RCC 7860 (cell line): ENCODE measurements around the gene TOP2A.

Experiments used
- DNase-seq: peaks from one replicate; pipeline ENCODE4 v3.0.0-alpha.2; 2015; ENCODE audit warnings: low spot score
- FAIRE-seq: peaks from 2 replicates; lab custom pipeline; 2012; peaks lifted over from hg19 to GRCh38; lab: Jason Lieb, UNC

TOP2A gene

GRCh38 chr17:40417609-40418427 lies at the start of gene TOP2A:
TOP2A (minus strand) TSS chr17:40417896; CDS start chr17:40417791, 105 bp downstream.
- DNase-seq = peak; percentile 99

DNA sequence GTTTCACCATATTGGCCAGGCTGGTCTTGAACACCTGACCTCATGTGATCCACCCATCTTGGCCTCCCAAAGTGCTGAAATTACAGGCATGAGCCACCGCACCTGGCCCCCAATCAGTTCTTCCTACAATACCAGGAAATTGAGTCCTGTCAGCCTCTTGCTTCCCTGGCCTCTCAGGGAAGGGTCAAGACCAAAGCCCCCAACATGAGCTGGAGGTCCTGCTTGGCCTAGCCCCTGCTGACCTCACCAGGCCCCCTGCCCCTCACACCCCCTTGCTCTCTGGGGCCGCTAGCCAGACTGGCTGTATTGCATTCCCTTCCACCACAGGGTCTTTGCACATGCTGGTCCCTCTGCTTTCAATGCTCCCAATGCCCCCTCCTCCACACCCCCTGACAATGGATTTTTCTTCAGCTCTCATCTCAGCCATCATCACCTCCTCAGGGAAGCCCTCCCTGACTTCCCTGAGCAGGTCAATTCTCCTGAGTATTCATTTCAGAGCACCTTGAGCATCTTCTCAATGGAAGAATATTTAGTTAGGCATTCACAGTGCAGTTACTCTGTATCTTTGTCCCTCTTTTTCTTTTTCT lies 49.7 kb upstream of the TOP2A start:
- DNase-seq (no peak), FAIRE-seq (no peak)

More at GRCh38 chr17:40417609-40418427, at the start of gene TOP2A:
- FAIRE-seq = peak; percentile 95

DNA sequence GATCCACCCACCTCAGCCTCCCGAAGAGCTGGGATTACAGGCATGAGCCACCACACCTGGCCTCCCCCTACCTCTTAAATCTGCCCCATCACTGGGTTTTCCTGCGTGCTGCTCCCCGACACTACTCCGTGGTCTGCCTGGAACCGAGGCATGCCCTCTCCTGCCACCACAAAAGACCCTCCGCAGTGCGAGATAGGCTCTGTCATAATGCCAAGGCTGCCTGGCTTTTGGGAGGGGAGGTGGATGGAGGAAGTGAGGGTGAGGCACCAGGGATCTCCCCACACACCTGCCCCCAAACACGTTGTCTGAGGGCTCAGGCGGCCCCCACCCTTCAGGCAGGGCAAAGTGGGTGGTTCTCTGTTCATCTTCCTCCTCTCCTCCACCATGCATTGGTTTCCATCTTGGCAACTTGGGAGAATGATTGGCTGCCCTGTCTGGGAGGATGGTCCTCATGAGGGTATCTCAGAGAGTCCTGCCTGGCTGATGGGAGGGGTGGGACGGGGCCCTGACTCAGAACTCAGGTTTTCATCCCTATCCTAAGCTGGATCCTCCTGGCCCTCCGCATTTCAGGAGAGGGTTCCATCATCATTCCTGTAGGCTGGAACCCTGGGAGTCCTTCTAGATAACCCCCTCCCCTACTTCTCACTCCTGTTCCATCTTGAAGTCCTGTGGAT lies 48.7 kb upstream of the TOP2A start:
- DNase-seq = no peak
- no peak for FAIRE-seq

GRCh38 chr17:40464392-40464855 lies 46.7 kb upstream of the TOP2A start:
- FAIRE-seq (no peak), DNase-seq (no peak)

DNA sequence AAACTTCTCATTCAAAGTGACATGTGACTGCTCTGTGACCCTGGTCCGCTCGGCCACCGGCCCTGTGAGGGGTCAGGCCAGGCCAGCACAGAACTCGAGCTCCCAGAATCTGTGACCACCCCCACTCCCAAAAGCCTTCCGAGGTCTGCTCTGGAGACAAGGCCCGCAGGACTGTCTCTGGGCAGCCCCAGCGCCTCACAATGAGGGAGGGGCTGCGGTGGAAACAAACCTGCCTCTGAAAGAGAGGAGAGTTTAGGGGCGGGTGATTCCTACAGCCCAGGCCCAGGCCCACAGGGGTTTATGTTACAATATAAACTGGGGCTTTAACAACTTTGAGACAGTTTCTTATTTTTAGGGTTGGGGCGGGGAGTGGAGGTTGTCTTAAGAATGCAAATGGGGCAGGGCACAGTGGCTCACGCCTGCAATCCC lies 45.4 kb upstream of the TOP2A start:
- no peak for FAIRE-seq

DNA sequence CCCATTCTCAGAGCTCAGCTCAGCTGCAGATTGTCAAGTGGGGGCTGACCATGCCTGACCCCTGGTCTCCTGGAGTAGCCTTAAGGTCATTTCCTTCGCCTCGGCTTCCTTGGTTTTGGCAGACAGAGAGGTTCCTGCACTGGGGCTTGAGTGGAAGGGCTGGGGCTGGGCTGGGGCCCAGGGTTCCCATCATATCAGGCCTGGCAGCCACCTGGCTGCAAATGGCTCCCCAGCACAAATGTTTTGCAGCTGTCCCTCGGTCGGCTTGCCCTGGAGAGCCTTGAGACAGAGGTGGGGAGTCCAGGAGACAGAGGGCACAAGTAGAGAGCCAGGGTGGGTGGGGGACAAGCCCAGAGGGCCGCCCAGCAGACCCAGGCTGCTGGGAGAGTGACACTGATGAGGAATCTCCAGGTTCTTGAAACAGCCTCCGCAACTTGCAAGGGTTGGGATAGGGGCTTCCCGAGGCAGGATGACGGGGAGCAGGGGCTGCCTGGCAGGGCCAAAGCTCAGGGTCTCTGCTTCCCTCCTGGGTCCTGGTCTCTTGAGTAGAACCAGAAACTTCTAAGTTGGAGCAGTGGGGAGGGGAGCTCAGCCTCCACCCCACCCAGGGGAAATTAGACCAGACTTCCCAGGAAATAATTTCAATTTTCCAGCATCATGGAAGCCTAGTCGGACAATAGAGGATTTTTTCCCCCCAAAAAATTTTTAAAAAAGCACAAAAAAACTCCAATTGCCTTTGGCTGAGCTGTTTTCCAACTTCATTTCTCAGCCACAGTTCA lies 44.8 kb upstream of the TOP2A start:
- FAIRE-seq = no peak
- DNase-seq = no peak

More for the DNA sequence above, 45.4 kb upstream of the TOP2A start:
- no peak for DNase-seq

- DNase-seq = no peak
- no peak for FAIRE-seq
Measured at GRCh38 chr17:40461732-40462342, 44.1 kb upstream of the TOP2A start.

DNA sequence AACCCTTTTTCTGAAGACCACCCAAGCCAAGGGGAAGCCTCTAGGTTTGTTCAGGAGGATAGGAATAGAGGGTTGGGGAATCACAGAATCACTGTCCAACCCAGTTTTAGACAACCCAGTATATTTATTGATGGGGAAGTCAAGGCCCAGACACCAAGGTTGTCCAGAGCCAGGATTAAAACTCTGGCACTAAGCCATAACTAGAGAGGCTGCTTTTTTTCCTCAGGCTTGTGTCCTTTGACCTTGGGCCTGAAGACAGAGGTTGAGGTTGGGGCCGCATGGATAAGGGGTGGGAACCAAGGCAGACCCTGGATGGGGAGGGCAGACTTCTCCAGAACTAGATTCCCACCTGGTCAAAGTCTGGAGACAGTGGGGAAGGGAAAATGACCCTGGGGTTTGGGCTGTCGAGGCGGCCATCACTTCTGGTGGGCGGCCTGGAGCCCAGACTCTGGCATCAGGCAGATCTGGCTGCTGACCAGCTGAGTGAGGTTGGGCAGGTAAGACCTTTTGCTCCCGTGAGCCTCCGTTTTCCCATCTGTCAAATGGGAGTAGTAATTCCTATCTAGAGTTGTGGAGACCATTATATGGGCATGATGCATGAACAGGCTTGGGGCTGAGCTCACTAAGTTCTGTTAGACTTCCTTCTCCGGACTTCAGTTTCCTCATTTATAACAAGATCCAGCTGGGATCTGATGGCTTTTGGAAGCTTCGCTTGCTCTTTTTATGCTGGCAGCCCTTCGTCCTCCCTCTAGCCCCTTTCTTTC lies 43.5 kb upstream of the TOP2A start:
- no peak for FAIRE-seq
- no peak for DNase-seq

DNA sequence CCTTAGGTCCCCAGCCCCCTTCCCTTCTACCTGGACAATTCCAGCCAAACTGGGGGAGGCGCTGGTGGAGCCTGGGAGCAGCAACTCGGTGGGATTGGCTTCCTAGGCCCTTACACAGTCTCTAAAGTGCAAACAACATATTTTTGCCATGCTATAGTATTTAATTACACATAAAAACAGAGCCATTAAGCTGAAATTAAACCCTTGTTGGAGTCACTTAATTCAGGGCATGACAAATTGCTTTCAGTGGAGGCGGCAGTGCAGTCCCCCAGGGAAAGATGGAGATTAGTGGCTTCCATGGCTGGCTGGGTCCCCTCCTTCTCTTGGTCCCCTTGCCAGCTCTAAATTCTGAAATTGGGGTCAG lies 42.9 kb upstream of the TOP2A start:
- FAIRE-seq (no peak), DNase-seq (no peak)

- DNase-seq = no peak
- no peak for FAIRE-seq
Measured at GRCh38 chr17:40459636-40460603, 42.2 kb upstream of the TOP2A start.

GRCh38 chr17:40458851-40459482 lies 41.3 kb upstream of the TOP2A start:
- no peak for FAIRE-seq
- DNase-seq = no peak

DNA sequence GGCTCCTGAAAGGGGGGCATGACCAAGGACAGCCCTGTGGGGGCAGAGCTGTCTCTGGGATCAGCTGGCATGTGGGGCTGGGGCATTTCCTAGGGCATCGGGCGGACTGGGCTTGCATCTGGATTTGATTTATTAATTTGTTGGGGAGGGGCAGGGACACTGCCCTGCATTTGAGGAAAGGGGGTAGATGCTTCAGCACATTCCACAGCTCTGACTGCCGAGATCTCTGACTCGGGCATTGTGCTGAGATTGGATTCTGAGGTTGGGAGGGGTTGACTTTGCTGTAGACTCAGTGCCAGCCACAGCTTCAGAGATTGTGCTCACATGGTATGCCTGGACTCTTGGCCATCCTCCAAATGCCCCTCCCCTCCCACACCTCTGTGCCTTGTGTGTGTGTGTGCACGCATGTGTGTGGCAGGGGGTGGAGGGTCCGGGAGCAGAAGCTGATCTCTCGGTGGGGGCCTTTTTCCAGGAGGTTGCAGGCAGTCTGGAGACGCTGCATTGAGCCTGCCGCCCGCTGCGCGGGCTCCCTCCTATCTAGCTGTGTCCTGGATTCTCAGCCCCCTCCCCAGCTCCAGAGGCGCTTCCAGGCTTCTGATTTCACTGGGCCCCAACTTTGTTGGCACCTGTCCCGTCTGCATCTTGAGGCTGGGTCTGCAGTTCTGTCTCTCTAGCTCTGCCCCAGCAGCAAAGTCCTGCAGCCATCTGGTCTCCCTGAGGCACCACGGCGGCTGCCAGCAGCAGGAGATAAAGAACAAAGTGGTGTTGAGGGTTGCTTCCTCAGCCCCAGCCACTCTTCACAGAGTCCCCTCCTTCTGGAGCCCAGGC lies 40.5 kb upstream of the TOP2A start:
- FAIRE-seq = no peak
- DNase-seq = no peak

DNA sequence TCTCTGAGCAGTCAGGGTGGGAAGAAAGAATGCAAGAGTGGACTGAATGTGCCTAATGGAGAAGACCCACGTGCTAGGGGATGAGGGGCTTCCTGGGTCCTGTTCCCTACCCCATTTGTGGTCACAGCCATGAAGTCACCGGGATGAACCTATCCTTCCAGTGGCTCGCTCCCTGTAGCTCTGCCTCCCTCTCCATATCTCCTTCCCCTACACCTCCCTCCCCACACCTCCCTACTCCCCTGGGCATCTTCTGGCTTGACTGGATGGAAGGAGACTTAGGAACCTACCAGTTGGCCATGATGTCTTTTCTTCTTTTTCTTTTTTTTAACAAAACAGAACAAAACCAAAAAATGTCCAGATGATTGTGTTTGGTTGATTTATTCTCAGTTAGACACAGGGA lies 39.7 kb upstream of the TOP2A start:
- no peak for FAIRE-seq
- no peak for DNase-seq

- no peak for DNase-seq
- FAIRE-seq = no peak
Measured at GRCh38 chr17:40456396-40456951, 38.8 kb upstream of the TOP2A start.

DNA sequence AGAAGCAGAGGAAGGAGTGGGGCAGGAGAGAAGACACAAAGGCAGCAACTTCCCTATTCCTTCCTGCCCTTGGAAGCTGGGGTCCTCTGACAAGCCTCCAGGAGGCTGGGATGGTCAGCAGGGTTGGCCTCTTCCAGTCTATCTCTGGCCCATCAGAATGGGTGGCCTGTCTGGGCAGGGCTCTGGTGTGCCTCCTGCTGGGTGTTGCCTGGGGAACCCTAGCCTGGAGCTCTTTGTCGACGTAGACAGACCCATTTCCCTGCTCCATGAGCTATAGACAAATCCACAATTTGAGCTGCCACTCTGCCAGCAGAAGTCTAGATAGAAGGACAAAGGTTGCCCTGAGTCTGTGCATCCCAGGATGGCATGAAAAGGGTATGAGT lies 36.9 kb upstream of the TOP2A start:
- FAIRE-seq (no peak), DNase-seq (no peak)

DNA sequence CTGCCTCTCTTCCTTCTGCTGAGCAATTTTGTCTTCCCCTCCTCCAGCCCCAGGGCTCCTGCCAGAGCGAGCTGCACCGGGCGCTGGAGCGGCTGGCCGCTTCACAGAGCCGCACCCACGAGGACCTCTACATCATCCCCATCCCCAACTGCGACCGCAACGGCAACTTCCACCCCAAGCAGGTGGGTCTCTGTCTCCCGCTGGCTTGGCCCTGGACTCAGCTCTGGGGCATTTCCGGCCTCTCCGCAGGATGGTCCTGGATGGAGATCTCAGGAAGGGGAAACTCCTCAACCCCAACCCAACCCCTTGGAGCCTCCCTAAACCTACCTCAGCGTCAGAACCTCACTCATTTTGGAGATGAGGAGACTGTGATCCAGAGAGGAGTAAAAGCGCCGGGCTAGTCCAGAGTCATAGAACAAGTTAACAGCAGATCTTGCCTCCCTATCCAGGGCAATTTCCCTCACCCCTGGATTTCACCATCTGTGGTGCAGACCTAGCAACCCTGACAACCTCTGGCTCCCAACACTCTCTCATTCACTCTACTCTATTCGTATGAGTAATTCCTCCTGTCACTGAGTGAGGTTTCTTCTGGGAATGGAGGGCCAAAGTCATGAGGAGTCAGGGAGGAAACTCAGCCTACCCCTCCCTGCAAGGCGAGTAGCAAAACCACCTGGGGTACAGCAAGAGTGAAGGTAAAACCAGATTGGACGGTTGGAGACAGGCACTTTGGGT lies 36.4 kb upstream of the TOP2A start:
- no peak for FAIRE-seq
- DNase-seq = no peak
